Measurements from ENCODE around the gene PATJ.

Gene PATJ

GRCh38 chr1:62139410-62139809, 397.1 kb downstream of the PATJ start:
- H3K27ac ChIP-seq: no peak overlapping the region
- H3K36me3 ChIP-seq (ENCODE audit: control insufficient read depth, insufficient read depth, low read length): no peaks in the 10 kb centered on the region
- no peak overlapping the region for H3K4me3 ChIP-seq (ENCODE audit: low read depth, low read length)
- H3K4me1 ChIP-seq: no peaks in the 10 kb centered on the region
- no peak overlapping the region for H2AFZ ChIP-seq
- no peak overlapping the region for H3K9ac ChIP-seq
- no peaks in the 10 kb centered on the region for H3K9me3 ChIP-seq (ENCODE audit: control insufficient read depth, low read length)
- no peak overlapping the region for H3K4me2 ChIP-seq (ENCODE audit: low read length)
- H3K27me3 ChIP-seq (ENCODE audit: control insufficient read depth, insufficient read depth, low read length): no peaks in the 10 kb centered on the region
- H3K79me2 ChIP-seq: no peaks in the 10 kb centered on the region
- TF ChIP-seq CTCF (IDR thresholded peaks at IDR 0.05): no peak

- no peak overlapping the region for H3K4me3 ChIP-seq (ENCODE audit: low read depth, low read length)
- no peak for TF ChIP-seq CTCF (IDR thresholded peaks at IDR 0.05)
Observed at GRCh38 chr1:62140666-62141065, 398.4 kb downstream of the PATJ start.

GRCh38 chr1:62142496-62142895, 400.2 kb downstream of the PATJ start:
- no peaks in the 10 kb centered on the region for H3K36me3 ChIP-seq (ENCODE audit: control insufficient read depth, insufficient read depth, low read length)
- H3K9ac ChIP-seq: no peak overlapping the region
- H3K4me2 ChIP-seq (ENCODE audit: low read length): no peak overlapping the region
- H3K4me3 ChIP-seq (ENCODE audit: low read depth, low read length): no peak overlapping the region
- TF ChIP-seq CTCF (IDR thresholded peaks at IDR 0.05): no peak
- no peak overlapping the region for H3K27ac ChIP-seq
- H3K27me3 ChIP-seq (ENCODE audit: control insufficient read depth, insufficient read depth, low read length): no peaks in the 10 kb centered on the region
- no peak overlapping the region for H2AFZ ChIP-seq
- H3K79me2 ChIP-seq: no peaks in the 10 kb centered on the region
- no peaks in the 10 kb centered on the region for H3K9me3 ChIP-seq (ENCODE audit: control insufficient read depth, low read length)
- no peaks in the 10 kb centered on the region for H3K4me1 ChIP-seq

More at GRCh38 chr1:62140666-62141065, 398.4 kb downstream of the PATJ start:
- Histone ChIP-seq H3K9me3 (ENCODE audit: control insufficient read depth, low read length) (no peaks in the 10 kb centered on the region), H3K4me1 (no peaks in the 10 kb centered on the region), H3K27ac (no peak overlapping the region), H3K9ac (no peak overlapping the region), H3K27me3 (ENCODE audit: control insufficient read depth, insufficient read depth, low read length) (no peaks in the 10 kb centered on the region), H2AFZ (no peak overlapping the region), H3K4me2 (ENCODE audit: low read length) (no peak overlapping the region), H3K79me2 (no peaks in the 10 kb centered on the region), H3K36me3 (ENCODE audit: control insufficient read depth, insufficient read depth, low read length) (no peaks in the 10 kb centered on the region)

GRCh38 chr1:62144238-62144831, 402.1 kb downstream of the PATJ start:
- peak; percentile 42 for TF ChIP-seq CTCF (IDR thresholded peaks at IDR 0.05)
- no peak overlapping the region for H2AFZ ChIP-seq
- H3K36me3 ChIP-seq (ENCODE audit: control insufficient read depth, insufficient read depth, low read length): no peaks in the 10 kb centered on the region
- no peaks in the 10 kb centered on the region for H3K4me1 ChIP-seq
- H3K4me3 ChIP-seq (ENCODE audit: low read depth, low read length): no peak overlapping the region
- no peak overlapping the region for H3K27ac ChIP-seq
- H3K27me3 ChIP-seq (ENCODE audit: control insufficient read depth, insufficient read depth, low read length): no peaks in the 10 kb centered on the region
- no peaks in the 10 kb centered on the region for H3K9me3 ChIP-seq (ENCODE audit: control insufficient read depth, low read length)
- H3K4me2 ChIP-seq (ENCODE audit: low read length): no peak overlapping the region
- H3K79me2 ChIP-seq: no peaks in the 10 kb centered on the region
- no peak overlapping the region for H3K9ac ChIP-seq

- H3K9ac ChIP-seq: no peak overlapping the region
- H3K79me2 ChIP-seq: no peaks in the 10 kb centered on the region
- no peaks in the 10 kb centered on the region for H3K4me1 ChIP-seq
- no peak overlapping the region for H3K4me3 ChIP-seq (ENCODE audit: low read depth, low read length)
- H3K27me3 ChIP-seq (ENCODE audit: control insufficient read depth, insufficient read depth, low read length): no peaks in the 10 kb centered on the region
- H3K27ac ChIP-seq: no peak overlapping the region
- no peak overlapping the region for H3K4me2 ChIP-seq (ENCODE audit: low read length)
- no peak for TF ChIP-seq CTCF (IDR thresholded peaks at IDR 0.05)
- H3K9me3 ChIP-seq (ENCODE audit: control insufficient read depth, low read length): no peaks in the 10 kb centered on the region
- no peaks in the 10 kb centered on the region for H3K36me3 ChIP-seq (ENCODE audit: control insufficient read depth, insufficient read depth, low read length)
- no peak overlapping the region for H2AFZ ChIP-seq
Observed at GRCh38 chr1:62159940-62160348, 417.7 kb downstream of the PATJ start.
